NCI-H1092 (cell line): Measurements from ENCODE around the gene CORO1C.

Source experiments
- DNase-seq: peaks from one replicate; lab custom pipeline; 2025; lab: John Stamatoyannopoulos, UW

Gene CORO1C

DNA sequence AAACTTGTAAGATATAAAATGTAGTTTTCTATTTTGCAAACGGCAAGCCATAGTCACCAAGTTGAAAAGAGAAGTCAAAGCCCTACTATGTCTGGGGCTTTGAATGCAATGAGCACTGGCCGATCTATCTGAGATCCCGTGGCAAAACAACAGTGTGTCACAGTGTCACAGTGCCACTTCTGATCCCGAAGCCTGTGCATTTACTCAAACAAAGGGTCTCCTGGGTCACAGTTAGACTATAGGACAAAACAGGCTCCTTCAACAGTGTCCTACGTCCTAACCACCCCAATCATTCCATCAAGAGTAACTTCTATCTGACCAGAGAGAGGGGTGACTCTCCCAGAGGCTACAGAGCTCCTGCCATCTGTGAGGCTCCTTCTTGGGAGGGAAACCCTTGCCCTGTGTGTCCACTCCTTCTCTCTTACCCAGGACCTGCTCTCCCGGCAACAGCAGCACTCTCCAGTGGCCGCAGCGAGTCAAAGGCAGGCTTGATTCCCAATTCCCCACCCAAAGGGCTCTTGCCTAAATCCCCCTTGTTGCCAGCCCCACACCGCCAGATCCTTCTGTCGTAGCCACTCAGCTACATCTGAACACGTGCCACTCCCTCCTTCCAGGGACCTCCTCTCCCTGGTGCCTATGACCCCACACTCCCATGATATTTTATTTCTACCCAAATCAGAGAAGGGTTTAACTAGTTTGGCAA, 83.6 kb downstream of the CORO1C start:
- DNase-seq: no peak

DNA sequence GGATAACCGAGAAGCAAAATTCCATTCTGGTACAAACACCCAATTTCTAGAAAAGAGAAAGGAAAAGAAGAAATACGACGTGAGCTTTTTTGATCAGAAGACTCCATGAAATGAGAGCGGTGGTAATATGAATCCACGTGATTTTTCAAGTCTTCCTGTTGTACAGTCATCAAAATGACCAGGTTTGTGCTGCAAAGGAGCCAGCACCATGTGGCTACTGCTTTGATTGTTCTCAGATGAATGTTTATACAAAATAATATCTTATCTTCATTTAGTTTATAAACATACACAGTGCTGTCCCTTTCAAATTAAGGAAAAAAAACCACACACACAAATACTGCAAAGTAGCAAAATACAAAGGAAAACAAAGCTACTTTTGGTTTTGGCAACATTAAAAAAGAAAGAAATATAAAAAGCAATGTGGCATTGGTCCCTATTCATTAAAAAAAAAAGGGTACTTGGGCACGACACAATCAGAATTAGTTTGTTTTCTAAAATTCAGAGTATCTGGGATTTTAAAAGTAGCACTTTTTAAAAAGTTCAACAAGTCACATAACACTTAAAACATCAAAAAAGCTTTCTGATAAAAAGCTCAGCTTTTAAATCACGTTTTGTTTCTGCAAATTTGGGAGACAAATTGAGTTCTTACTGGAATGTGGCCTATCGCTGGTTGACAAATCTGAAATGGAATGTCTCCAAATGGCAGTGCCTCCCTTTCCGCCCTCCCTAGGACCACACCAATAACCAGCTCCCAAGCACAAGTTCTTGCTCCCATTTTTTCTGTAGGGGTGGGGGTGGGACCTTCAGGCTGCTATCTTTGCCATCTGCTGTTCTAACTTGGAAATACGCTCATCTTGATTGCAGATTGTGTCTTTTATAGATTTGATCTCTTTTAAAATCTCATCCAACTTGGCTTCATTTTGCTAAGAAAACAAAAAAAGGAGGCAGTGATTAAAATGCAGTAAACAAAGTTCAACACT, 84.4 kb downstream of the CORO1C start:
- DNase-seq: no peak

DNA sequence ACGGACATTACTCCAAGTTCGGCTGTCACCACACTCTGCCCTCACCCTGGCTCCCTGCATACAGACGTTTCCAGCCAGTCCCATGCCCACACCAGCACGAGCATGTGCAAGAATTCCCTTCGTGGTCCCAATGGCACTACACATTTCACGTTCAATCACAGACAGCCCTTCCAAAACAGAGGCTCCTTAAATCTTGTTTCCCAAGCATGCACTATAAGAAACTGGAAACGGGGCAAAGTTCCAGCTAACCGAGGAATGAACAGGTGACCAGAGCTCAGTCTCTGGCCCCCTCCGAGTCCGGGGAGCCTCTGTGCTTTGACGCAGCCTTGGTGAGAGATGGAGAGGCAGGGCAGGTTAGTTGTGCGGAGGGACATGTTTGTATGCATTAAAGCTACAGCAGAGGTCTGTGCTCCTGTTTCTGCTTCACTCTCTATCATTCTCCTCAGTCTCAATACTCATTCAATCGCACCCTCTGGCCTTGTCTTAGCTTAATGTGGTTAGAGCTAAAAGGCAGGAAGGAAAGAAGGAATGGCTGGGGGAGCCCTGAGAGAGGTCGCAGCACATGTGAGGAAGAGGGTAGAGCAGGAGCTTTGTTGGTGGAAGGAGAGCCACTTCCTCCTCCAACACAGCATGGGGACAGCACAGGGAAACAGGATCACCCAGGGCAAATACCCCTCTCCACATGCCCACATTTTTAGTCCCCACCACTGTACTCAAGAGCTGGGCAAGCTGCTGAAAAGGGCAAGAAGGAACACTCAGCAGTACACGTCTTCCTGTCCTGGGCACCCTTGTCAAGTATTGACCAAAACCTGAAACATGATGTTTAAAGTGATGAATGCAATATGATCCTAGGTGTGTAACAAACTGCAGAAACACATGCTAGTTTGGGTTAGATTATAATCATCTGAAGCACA, 85.4 kb downstream of the CORO1C start:
- DNase-seq: no peak

DNA sequence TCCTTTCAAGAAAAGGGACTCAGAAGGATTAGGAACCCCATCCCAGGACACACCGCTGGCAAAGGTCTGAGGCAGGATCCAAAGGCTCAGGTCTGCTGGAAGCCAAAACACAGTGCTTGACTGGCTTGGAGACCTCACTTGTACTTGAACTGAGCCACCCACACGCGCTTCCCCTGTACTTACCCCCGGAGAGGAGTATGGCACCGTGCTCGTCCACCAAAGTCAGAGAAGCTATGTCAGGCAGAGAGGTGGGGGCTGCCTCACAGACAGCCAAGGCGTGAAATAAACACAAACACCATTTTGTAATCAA, 86.6 kb downstream of the CORO1C start:
- no peak for DNase-seq

DNA sequence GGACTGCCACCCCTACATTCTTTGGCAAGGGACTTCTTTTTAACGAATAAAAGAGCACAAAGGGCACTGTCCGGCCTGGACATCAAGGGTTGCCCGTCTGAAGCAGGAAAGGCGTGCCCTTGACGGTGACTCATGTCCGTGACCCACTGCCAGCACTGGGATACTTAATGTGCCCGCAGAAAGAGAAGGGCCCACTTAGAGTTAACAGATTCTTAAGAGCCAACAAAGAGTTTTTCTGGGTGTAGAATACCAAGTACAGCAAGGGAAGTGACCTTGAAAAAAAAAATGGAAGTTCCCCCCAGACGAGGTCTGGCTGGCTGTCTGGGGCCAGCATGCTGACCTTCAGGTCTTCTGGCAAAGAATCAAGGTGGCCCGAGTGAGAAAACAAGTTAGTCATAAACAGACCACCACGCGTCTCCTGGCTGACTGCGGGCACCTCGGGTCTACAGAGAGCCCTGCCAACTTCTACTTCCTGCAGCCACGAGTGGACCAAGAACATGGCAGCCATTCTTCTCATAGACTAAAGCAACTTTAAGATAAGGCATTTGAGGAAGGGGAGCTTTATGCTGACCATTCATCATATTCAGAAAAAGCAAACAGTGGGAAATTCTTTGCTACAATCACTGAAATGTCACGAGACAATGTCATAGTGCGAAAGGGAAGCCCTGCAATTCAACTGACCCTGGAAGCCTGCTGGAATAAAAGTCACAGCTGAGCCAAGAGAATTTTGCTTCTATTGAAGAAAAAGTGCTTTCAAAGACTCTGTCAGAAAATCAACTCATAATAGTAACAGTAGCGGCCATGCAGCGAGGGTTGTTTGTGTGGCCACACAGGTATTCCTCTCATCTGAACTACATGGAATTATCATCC, 87.1 kb downstream of the CORO1C start:
- DNase-seq: no peak

DNA sequence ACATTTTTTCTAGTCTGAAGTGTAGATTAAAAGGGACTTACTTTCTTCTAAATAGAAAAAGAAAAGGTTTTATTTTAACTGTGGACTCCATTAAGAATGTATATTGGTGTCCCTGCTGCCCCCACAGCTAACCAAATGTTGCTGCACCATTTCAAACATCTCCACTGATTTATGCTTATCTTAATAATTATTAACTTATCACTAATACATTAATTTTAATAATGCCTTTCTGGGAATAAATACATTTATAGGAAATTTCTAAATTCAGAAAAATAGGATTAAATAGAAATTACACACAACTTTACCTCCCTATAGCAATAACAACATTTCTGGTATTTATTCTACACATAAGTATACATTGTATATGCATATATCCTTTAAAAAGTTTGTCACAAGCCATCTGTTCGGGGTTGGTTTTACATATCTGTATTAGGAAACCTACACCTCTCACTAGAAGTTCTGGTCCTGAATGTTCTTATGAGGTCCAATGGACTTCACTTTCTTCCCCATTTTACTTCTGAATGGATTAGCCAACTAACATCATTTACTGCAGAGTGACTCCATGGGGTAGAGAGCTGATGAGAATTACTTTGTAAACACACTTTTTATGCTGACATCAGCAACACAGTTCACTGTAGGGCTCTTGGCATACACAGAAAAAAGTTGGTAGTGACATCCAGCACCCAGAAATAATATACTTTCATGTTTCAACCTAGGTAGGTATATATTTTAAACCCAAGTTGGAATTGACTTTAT, 88.2 kb downstream of the CORO1C start:
- DNase-seq: no peak

DNA sequence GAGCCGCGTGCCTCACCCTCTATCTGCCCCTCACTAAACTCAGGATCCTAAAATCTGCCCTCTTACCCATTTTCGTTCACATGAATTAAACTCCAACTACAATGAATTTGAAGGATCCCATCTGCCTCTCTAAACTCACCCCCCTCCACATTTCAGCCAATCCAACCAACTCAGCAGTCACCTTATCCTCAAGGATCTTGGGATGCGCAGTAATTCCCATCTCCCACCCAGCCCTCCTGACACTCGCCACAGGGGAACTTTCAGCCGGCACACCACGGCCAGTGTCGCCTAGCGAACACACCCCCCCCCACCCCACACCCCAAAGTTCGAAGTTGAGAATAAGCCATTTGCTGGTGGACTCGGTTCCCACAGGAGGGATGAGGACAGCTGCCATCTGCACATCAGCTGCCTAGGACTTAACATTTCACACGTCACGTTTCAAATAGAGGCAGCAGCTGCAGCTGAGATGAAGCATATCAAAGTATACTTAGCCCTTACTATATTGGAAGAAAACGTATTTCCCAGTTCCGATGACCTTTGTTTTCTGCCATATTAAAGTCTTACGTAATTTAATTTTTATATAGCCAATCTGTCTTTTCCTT, 88.9 kb downstream of the CORO1C start:
- no peak for DNase-seq

DNA sequence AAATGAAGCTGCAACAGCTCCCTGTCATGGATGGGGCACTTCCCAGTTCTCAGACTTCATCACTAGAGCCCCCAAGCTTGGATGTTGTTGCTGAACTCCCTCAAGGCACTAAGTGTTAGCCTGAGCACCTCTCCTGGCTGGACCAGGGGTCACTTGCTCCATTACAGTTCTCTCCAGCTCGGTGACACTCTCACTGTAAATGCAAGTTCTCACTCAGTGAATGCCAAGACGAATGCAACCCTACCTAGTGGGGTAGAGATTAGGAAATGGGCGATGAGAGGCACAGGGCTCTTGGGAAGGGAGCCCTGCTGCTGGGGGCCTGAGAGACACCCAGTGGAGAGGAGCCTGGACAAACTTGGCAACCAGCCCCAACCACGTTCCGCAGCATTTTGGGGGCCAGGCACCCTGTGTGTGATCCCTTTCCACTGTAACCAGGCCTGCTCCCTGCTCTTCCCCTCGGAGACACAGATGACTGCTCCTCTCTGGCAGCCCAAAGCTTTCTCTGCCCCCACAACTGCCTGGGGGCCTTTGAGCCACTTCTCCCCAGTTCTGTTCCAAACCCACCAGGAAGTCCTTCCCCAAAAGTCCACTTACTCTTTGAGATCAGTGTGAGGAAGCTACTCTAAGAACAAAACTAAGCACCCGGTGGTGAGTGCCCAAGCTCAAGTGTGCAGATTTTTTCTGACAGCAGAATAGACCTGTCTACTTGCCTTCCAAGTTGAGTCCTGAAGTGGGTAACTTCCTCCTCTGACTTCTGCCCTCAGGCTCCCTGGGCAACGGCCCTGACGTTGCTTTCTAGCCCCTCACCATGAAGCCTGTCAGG, 89.7 kb downstream of the CORO1C start:
- DNase-seq: no peak

DNA sequence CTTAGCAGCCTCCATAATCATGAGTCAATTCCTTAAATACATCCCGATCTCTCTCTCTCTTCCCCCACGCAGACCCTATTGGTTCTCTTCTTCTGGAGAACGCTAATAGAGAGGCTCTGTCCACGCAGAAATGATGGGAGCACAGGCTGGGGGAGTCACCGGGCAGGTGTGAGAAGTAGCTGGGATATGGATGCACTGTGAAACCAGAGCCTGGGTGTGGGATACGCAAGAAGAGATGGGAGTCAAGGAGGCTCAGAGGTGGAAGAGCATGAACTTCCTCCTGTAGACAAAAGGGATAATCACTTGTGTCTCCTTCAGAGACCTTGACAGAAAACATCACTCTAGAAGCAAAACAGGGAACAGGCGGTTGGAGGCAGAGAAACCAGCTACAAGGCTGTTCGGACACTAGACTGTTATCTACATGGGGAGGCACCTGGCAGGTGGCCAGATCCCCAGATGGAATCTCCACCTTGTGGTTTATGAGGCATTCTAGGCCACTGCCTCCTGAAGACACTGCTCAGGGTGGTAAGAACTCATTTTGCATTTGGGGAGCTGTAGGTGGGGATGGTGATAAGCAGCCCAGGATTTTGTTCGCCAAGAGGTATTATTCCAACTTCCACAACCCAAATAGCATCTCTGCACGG, 90.4 kb downstream of the CORO1C start:
- DNase-seq: no peak

DNA sequence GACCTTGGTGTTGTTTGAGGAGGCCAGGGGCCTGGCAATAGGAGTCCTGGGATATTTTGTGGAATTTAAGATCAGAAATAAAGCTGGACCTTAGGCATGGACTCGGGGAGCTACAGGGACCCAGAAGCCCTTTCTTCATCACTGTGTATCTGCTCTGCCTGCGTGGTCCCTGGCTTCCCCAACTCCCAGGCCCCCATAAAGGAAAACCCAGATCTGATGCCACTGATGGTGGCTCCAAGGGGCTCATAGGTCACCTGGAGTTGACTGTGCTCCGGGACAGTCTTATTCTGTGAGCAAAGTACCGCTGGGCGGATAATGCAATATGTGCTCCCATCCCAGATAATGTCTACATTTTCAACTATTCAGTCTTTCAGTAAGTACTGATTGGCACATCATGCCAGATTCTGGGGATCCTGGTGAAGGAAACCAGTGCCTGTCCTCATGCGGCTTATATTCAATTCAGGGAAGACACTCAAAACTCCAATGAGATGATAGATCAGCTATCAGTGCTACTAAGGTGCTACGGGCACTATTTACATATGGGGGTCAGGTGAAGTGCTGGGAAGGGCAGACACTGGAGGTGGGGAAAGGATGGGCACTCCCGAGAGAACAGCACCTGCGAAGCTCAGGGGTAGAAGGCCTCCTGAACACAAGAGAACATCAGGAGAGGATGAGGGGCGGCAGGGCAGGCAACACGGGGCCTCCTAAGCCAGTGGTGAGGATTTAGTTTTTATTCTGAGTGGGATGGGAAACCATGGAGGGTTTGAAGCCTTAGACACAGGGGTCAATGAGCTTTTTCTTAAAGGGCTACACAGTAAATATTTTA, 92.1 kb downstream of the CORO1C start:
- DNase-seq: no peak

DNA sequence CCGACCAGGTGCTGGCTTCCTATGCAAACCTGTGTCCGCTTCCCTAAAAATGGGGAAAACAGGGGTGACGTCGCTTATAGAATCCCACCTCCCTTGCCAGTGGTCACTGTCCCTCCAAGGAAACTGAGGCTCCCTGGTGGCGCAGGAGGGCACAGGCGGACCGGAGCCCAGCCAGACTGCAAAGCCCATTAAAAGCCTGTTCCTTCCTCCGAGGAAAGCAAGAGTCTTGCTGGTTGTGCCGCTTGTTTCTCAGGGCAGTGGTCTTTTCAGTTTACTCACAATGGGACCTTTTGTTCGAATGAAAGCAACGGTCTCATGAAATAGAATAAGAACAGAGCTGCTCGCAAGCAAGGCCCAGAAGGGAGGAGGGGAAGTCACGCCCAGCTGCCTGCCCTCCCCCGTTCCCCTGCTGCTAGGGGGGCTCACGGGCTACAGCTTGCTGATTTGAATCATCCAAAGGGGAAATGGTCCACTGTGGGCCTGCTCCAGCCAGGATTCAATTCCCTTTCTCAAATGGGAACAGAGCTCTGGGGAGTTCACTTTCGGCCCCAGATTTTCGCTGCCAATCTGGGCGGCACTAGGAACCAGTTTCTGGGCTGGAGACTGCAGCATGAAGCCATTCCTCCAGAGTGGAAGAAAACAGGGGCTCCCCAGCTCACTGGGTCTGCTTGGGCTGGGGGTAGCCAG, 93.0 kb downstream of the CORO1C start:
- DNase-seq: no peak

DNA sequence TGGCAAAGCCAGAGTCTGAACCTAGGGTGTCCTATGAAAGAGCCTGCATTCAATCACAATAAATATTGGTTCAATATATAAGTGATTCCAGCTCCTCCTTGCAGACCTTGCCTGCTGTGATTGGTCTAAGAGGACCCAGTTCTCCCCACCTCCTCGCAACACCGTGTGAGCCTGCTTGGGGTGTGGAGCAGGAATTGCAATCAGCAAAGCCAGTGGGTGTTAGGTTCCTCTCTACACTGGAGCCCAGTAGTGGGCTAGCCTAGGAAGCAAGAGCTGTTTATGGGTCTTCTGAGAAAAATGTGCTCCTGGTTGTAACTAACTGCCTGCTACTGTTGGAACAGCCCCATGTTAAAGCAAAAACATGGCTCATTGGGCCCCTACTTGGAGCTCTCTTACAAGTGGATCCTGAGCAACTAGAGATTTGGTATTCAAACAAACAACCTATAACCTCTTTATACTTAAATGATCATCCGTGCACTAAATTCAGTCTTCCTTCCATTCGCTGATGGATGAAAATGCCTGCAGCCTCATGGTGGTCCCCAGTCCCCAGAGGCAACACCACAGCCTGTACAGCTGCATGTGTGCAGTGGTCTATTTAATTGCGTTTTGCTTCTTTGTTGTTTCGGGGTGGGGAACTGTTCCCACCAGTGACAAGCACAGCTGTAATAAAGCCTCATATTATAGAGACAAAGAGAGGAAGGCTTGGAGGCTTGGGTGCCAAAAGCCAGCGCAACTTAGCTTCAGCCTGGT, 93.9 kb downstream of the CORO1C start:
- DNase-seq: no peak

DNA sequence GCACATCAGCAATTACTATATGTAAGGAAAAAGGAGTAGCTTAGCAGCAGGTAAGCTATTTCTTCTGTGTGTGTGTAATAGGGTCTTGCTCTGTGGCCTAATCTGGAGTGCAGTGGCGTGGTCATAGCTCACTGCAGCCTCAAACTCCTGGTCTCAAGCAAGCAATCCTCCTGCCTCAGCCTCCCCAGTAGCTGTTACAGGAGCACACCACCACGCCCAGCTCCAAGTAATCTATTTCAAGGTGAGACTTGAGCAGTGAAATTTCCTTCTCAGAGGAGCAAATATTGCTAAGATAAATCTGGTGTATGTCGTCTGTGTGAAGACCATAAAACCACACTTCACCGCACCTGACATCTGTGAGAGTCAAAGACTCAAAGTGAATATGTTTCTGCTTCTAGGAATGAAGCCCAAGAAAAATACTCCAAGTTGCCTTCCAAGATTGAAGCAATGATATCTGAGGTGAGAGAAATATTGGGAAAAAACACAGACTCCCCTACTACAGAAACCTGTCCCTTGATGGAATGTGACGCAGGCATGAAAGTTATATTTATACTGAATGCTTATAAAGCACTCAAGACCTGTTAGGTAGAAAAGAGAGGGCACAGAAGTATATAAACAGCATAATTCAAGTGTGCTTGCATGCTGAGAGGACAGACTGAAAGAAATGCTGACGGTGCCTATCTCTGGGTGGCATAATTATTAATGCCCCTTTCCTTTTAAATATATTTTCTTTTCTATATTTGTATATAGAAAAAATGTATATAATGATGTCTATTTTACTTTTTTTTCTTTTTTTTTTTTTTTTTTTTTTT, 95.1 kb downstream of the CORO1C start:
- DNase-seq: no peak

DNA sequence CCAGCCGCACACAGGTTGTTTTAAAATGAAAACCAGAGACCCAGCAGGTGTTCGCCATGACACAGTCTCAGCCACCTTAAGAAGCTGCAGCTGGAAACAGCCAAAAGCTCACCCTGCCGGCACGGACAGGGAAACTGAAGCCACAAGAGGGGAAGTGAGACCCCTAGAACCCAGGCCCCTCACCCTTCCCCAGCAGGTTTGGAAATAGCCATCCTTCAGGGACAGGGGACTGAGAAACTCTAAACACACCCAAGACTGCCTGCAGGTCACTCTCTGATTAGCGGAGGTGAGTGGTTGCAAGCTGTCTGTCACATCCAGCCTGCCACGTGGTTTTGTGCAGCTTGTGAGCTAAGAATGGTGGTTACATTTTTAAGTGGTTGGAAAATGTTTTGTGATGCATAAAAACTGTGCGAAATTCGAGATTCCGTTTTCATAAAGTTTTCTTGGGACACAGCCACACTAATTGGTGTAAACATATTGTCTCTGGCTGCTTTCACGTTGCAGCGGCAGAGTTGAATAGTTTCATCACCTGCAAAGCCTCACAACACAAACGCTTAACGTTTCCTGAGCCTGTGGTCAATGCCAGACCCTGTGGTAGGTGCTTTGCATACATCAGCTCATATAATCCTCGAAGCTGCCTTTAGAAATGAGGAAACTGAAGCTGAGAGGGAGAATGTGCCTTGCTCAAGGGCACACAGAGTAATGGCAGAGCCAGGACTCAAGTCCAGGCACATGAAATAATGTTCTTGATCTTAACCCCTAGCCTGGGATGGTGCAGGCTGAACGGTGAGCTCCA, 95.9 kb downstream of the CORO1C start:
- DNase-seq: no peak

DNA sequence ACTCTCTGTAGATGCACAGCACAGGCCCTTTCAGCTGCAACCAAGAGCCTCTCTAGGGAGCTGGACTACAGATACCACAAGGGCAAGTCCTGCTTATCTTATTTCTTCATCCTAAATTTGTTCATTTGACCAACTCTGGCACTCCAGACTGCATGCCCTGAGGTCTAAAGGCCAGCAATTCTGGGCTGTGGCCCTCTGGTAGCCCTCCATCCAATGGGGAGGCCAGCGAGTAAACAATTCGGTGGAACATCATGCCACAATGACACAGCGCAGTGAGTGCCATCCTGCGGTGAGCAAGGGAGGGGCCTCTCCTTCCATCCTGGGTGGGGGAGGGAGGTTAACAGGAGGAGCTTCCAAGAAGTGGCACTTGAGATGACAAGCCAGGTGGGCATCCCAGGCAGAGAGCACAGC, 97.0 kb downstream of the CORO1C start:
- DNase-seq: no peak
